Right ventricle myocardium inferior (tissue), 1 donor: Measurements from ENCODE around the gene RMND5A. TPM values are rescaled to one million over a fixed set of nuclear protein-coding genes. Genes with fewer than 3 reads are reported as not detected.

Experiments
- ATAC-seq: fragments of 200-7000 bp; cut with Tn5 transposase; one replicate; pipeline ENCODE4 v1.9.1; 2020; ENCODE audit warnings: mild to moderate bottlenecking, moderate library complexity
- DNase-seq: peaks from one replicate; pipeline ENCODE4 v3.0.0; 2021; ENCODE audit errors: missing footprints
- intact Hi-C: fragments of 100-400 bp; cut with DNase I; formaldehyde crosslinking; loops from one replicate; pipeline ENCODE4 v1.11.0; 2022
- total RNA-seq: library from RNA; stranded (reverse); fragmentation: NEBNext Ultra II Directional; extraction: Animal tissue kit (Norgen Biotek cat#: 25700); gene quantifications from one replicate; pipeline ENCODE4 v1.2.1, GENCODE V29; 2021
- donor health status: DM: no; HTN: yes; CAD: no; lungs with severe emphysema.

The RMND5A gene
- total RNA-seq, 1 donor from 2014 or later: 91.6 TPM

DNA sequence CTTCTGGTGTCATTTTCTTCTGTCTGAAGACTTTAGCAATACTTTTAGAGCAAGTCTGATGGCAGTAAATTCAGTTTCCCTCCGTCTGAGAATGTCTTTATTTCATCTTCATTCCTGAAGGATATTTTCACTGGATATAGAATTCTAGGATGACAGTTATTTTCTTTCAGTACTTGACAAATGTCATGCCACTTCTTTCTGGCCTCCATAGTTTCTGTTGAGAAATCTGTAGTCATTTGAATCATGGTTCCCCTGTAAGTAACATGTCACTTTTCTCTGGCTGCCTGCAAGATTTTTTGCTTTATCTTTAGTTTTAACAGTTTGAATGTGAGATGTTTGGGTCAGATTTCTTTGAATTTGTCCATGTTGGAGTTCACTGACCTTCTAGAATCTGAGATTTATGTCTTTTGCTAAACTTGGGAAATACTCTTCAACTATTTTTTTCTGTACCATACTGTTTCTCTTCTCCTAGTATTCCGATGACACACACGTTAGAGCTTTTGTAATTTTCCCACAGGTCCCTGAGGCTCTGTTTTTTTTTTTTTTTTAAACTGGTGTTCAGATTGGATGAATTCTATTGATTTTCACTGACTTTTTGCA, 30.2 kb downstream of the RMND5A start:
- DNase-seq: no peak
- ATAC-seq: no peak
- intact Hi-C loops: no loop called here

DNA sequence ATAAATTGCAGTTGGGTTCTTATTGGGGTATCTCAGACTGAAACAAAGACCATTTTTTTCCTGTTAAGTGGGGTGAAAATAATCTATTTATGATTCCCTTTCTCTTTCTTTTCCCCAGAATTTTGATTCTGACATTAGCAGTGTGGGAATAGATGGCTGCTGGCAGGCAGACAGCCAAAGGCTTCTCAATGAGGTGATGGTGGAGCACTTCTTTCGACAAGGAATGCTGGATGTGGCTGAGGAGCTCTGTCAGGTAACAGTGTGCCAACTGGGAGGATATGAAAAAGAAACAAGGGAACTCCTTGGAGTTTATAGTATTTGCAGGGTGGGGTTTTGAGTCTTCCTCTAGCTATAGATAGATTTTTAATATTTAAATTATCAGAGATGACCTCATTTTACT, 31.7 kb downstream of the RMND5A start:
- ATAC-seq (peak; percentile 59), DNase-seq (no peak)
- intact Hi-C loops: no loop called here

DNA sequence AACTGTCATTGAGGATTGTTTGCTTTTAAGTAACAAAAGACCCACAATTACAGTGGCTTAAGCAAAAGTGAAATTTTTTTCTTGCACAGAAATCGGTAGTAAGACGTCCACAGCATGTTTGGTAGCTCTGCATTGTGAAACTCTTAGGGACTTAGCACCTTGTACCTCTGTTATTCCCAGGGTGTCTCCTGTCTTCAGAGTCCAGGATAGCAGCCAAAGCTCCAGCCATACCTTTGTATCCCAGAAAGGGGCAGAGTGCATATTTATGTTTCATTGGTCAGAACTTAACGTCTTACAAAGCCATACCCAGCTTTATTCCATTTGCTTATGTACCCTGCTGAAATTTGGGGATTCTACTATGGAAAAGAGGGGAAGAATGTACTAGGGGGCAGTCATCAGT, 32.8 kb downstream of the RMND5A start:
- intact Hi-C loops: no loop called here
- DNase-seq (no peak), ATAC-seq (no peak)

DNA sequence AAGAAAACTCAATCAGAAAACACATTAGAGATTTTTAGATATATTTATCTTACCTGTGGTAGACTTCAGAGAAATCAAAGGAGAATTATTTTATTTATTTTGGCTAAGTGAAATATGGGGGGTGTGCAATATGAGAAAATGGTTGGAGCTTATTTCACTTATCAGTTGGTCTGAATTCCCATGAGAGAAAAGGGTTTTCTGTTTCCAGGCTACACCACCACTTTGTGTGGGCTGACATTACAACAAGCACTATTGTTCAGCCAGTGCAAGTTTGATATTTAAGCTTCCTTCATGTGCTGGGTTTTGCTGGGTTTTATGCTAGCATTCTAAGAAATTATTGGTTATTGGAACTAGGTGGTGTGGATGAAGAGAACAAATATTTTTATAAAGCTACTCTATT, 33.5 kb downstream of the RMND5A start:
- intact Hi-C loops: no loop called here
- DNase-seq: no peak
- no peak for ATAC-seq

DNA sequence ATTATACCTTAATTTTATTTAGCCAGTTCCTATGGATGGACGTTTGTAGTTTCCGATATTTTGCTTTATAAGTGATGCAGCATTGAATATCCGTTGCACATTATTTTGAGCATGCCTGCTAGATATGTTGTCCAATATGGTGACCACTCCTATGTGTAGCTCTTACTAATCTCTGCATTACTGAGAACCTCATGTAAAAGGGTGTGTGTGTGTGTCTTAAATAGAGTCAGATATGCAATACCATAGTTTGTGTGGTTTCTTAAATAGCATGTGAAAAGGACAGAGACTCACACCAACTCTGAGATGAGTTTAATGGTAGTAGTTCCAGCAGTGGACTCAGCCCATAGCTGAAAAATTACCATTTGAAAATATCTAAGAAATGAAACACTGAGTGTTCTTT, 38.3 kb downstream of the RMND5A start:
- intact Hi-C loops: no loop called here
- no peak for DNase-seq
- ATAC-seq: no peak

DNA sequence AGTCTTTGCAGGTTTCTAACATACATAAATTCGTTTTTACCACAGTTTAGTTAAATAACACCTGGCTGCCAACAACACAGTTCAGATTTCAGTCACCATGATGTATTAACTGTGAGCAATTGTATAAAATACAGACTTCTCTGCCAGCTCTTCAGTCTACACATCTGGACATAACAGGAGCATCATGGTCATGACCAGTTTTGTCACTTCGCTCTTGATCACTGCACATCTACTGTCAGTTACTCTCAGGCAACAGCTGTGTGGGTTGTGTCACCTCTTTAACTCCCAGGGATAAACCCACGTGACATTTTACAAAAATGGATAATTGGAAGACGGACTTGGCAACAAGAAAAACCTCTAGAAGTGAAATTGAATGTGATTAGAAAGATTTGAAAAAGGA, 40.3 kb downstream of the RMND5A start:
- DNase-seq (no peak), ATAC-seq (no peak)
- intact Hi-C loops: no loop called here

DNA sequence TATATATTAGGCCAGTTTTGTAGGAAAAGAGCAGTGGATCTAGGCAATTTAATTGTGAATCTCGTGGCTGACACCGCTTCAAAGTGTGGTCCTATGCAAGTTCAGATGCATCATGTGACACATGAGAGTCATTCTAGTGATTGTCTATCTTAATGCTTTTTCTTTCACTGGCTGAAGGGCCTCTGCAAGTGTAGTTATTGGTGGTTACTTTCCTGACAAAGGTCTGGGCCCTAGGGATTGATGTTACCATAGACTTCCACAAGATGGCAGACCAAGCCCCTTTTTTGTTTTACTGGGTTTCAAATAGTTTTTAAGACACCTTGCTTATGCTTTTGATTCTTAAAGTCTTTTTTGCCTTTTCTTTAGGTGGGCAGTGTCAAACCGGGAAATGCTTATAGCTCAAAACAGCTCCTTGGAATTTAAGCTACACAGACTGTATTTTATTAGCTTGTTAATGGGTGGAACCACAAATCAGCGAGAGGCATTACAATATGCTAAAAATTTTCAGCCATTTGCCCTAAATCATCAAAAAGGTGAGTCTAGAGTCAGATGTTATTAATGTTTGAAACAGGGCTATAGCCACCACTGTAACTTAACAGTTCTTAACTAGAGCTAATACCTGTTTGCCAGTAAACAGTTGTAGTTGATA, 44.7 kb downstream of the RMND5A start:
- DNase-seq (no peak), ATAC-seq (peak; percentile 36)
- intact Hi-C loops: no loop called here

DNA sequence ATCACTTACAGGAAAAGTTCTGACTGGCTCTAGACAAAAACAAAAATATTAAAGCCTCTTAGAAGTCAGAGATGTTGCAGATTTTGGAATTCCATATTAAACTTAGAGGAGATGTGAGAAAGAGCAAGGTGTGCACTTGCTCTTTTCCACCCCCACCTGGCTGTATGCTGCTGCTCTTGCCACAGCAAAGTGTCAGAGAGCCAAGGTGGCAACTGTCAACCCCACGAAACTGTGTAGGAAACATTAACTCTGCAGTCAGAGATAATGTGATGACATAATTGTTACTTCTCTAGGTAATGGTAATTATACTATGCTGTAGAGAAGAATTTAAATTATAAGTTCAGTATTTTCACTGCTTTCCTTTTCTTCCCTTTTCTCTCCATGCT, 45.2 kb downstream of the RMND5A start:
- DNase-seq (no peak), ATAC-seq (no peak)
- intact Hi-C loops: no loop called here

DNA sequence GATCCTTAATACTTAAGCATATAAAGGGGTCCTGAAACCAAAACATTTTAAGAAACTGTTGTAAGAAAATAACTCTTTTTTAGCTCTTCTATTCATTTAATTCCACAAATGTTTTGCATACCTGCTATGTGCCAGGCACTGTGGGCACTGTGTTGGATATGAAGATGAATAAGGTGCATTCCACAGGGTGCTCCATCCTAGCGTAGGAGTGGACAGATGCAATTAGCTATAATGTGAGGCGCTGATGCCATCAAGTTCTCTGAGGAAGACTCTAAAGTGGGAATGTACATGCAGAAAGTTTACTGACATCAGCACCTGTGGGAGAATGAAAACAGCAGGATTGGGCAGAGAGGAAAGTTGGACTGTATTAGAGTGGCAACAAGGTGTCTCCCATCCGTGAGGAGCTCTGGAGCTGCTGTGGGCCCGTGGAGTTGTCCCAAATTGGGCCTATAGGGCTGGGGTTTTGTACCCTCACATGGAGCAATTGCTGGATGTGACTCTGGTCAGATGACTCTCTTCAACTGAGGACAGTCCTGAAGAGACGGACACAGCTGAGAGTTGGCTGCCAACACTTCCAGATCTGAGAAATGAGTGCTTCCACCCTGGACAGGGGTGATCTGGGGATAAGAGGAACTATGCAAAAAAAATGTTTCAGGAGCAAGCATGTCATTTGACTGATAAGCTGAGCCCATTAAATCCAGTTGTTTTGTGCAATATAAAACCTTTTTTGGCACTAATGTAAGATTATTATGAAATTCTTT, 48.3 kb downstream of the RMND5A start:
- ATAC-seq (peak; percentile 80), DNase-seq (no peak)
- intact Hi-C loops: no loop called here

DNA sequence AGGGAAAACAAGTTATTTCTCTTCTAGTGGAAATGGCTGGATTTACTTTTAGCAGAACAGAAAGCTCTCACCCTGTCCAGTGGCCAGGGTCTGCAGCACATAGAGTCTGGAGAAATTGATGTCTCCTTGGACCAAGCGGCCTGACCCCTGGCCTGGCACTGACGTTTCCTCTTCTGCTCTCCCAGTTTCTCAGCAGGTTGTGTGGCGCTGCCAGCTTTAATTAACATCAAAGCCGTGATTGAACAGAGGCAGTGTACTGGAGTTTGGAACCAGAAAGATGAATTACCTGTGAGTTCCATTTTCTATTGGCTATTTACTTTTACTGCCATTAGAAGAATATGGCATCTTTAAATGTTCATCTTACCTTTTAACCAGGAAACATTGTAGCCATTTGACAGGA, 49.7 kb downstream of the RMND5A start:
- ATAC-seq (no peak), DNase-seq (no peak)
- intact Hi-C loops: no loop called here

DNA sequence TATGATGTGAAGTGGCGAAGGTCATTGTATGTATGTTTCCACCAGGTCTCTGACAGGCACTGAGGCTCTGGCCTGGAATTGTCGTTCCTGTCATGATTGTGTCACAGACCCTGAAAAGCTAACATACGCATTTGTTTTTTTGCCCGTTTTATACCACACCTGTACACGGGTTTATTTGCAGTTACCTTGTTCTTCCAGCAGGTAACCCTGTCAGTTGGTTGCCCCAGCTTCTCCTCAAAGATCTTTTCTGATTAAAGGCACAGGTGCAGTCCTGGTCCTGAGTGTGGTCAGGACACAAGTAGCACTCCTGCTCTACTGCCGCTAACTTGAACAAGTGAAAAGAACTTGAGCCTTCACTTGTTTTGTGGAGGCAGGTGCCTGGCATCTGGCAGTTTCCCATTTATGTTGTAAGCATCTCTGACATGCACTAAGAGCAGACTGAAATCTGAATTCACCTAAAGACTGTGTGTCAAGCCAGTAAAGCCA, 50.8 kb downstream of the RMND5A start:
- intact Hi-C loops: no loop called here
- no peak for ATAC-seq
- DNase-seq: no peak

DNA sequence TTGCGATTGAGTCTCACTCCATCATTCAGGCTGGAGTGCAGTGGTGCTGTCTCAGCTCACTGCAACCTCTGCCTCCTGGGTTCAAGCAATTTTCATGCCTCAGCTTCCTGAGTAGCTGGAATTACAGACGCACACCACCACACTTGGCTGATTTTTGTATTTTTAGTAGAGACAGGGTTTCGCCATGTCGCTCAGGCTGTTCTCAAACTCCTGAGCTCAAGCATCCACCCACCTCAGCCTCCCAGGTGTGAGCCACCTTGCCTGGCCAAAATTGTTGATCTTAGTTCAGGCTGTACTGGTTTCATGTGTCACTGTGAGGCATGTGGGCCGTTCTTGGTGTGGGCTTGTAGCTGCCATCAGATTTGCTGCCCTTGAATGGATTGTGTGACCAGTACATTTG, 52.5 kb downstream of the RMND5A start:
- no peak for ATAC-seq
- intact Hi-C loops: no loop called here
- DNase-seq: no peak

DNA sequence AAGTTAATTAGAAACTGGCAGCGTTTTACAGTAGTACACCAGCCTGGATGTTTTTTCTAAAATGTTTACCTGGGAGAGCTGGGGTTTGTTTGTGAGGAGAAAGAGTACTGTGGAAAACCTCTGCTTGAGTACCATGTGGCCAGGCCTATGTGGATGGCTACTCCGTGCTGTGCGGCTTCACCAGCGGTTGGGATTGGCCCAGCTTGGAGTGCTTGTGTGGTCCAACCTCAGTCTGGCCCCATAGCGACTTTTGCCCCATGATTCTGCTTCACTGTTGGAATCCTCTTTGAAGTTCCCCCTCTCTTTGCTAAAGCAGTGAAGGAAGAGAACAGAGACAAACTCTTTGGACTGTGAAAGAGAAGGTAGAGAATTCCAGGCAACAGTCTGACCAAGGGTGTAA, 54.8 kb downstream of the RMND5A start:
- ATAC-seq (no peak), DNase-seq (no peak)
- intact Hi-C loops: no loop called here

DNA sequence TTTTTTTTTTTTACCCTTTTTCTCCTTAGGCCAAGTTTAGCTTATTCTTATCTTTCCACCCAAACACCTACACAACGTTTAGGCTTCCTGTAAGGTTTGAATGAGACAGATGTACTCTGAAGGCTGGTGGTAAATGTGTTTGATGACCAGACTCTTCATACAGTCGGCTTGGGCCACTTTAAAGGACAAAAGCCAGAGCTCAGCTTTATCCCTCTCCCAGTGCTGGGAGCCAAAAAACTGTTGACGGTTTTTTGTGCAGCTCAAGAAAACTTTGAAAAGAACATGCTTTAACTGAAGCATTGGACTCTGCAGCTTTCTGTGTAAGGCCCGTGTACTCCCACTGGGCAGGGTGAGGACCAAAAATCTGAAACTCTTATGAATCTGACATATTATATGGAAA, 55.2 kb downstream of the RMND5A start:
- DNase-seq: no peak
- intact Hi-C loops: no loop called here
- ATAC-seq: no peak

DNA sequence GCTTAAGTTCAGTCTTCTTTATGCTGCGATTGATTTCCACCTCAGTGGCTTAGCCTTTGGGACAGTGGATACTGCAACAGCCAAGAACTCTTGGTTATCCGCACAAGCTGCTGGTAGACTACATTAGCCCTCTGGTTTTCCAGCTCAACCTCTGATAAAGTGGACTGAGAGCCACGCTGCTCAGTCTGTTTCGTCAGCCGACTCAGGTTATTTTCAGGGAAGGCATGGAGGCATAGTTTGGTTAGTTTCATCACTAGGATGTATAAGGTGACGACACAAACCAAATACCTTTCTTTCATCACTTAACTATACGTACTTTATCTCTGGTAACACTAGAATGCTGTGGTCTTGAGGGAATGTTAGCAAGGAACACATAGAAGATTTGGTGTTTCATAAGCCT, 56.4 kb downstream of the RMND5A start:
- ATAC-seq: no peak
- no peak for DNase-seq
- intact Hi-C loops: no loop called here

DNA sequence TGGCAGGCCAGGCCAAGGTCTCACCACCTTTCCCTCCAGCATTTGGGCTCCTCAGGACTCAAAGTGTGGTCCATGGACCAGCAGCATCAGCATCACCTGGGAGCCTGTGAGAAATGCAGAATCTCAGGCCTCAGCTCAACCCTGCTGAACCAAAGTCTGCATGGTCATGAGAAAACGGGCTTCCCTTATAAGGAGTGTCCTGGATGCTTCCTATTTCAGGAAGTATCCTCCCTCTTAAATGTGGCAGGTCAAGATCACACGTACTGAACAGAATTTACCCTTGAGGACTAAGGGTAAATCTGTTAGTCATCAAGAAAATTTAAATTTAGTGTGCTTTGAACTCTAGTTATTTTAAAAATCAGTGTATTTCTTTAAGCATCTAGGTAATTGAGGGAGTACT, 58.9 kb downstream of the RMND5A start:
- DNase-seq (no peak), ATAC-seq (no peak)
- intact Hi-C loops: no loop called here

DNA sequence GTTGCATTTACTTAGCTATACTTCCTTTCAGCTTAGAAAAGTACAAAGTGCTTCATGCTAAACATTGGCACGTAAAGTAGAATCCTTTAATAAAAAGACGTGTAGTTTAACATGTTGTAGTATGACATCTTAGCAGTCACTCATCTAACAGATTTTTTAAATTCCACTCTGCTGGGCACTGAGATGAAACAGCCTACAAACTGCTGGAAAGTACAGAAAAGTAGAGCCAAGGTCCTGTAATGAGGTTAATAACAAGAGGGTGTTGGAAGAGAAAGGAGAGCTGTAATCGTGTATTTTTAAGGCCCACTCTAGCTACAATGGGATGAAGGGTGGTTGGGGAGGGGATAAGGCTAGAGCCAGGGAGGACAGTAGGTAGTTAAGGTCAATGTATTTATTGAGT, 59.9 kb downstream of the RMND5A start:
- ATAC-seq (no peak), DNase-seq (no peak)
- intact Hi-C loops: no loop called here

DNA sequence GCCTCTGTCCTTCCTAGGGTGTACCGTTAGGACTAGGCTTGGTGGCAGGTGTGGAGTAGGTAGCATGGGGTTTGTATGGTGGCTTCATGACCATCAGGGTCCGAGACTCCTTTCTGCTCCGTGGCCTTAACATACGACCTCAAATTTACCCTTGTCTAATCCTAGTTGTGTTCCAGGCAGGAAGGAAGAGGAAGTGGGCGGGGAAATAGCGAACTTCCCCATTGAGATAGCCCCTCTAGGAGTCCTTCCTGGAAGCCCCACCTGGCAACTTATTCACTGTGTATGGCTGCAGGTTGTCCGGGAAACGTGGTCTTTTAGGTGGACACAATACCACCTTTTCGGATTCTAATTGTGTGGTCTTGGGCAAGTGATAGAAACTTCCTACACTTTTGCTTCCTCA, 61.3 kb downstream of the RMND5A start:
- no peak for DNase-seq
- intact Hi-C loops: no loop called here
- ATAC-seq: no peak

DNA sequence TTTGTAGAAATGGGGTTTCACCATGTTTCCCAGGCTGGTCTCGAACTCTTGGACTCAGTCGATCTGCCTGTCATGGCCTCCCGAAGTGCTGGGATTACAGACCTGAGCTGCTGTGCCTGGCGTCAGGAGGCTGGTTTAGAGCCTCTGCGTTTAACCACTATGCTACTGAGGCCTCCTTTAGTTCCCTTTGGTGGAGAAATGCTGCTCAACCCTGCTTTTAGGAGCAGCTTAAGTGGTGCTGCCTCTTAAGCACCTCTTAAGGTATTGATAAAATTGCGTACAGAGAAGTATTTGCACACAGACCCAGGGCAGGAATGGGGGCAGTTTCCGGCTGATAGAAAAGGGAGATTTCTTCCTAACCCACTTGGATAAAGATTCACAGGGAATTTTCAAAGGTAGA, 62.7 kb downstream of the RMND5A start:
- intact Hi-C loops: no loop called here
- DNase-seq: no peak
- ATAC-seq: no peak

DNA sequence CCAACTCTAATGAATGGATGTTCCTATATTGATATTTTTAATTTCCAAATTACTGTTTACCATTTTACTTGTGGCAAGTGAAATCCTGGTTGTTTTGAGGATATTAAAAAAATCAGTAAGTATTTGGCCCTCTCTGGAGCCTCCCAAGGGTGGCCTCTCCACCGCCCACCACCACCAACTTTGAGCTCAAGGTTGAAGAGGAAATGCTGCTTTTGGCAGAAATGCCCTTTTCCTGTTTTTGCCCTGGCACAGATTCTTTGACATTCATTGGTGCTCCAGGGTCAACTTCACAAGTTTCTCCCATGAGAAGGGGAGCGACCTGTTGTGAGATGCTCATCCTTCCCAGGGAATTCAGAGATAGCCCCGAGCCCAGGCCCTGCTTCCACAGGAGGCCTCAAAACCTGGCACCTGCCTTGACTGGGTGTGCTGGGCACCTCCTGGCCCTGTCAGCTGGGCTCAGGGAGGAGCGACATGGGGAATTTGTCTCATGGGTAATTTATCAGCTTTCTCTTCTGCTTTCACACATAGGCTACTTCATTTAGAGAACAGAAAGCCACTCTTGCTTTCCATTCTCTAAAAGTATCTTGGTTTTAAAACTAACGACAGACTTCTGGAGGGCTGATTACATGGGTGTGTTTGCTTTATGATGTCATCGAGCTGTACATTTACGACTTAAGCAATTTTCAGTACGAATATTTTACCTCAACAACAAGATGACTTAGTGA, 63.7 kb downstream of the RMND5A start:
- intact Hi-C loops: no loop called here
- no peak for ATAC-seq
- DNase-seq: no peak
